ENCODE results near the gene CDC27. TPM values are rescaled to one million over a fixed set of nuclear protein-coding genes. Genes with fewer than 3 reads are reported as not detected.

The CDC27 gene
- total and polyA plus RNA-seq, 2 of the 4 experiments (the other 2 are of a cell fraction) = 47.7 to 190 TPM

DNA sequence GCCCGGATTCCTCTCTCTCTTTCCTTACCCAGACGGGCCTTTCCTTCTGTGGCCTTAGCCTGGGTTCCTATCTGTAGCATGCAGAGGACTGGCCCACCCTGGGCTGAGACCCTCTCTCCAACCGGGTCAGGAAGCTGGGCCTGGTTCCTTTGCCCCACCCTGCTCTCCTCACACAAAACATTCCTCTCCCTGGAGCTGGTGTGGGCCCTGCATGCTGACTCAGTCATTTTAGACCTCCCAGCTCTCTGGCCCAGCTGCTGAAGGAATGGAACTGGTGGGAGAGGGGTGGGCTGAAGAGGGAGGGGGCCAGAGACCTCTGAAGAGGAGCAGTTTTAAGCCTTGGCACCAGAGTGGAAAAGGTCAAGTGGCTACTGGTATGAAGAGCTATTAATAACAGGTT is 21.0 kb upstream of the CDC27 start:
- DNase-seq = no peak
- CTCF ChIA-PET = no interaction called here
- peaks cover 10% of the 10 kb centered on the region for H3K9me1 ChIP-seq (ENCODE audit: insufficient read depth, low read length)

More for the DNA sequence above, 21.0 kb upstream of the CDC27 start:
- intact Hi-C loops (cut with micrococcal nuclease) = no loop called here
- Histone ChIP-seq H3K36me3 (ENCODE audit: control insufficient read depth, insufficient read depth, low read length) (no peaks in the 10 kb centered on the region), H3K14ac (replicated peaks; ENCODE audit: low read depth, low read length) (no peak overlapping the region), H3K4ac (ENCODE audit: low read depth, low read length) (peak overlapping the region; percentile 29; the same call in 1 of the 2 replicates), H3K27ac (ENCODE audit: insufficient read depth, low read length) (no peak overlapping the region), H3K56ac (ENCODE audit: extremely low read depth, insufficient read depth, low read length) (no peak overlapping the region), H2AK5ac (ENCODE audit: low read depth, low read length) (peak overlapping the region; percentile 40; the same call in 1 of the 2 replicates), H2BK20ac (ENCODE audit: low read depth, low read length) (no peak overlapping the region), H2BK5ac (ENCODE audit: low read depth, low read length, poor library complexity, severe bottlenecking) (no peak overlapping the region), H3K18ac (ENCODE audit: low read depth, low read length) (no peak overlapping the region), H2AFZ (replicated peaks; ENCODE audit: low read length, poor library complexity) (peak overlapping the region; percentile 76), H4K20me1 (ENCODE audit: insufficient read depth, low read length) (no peaks in the 10 kb centered on the region), H2BK15ac (ENCODE audit: low read depth, low read length) (peak overlapping the region; percentile 27; the same call in 1 of the 3 replicates), H3K4me2 (ENCODE audit: low read depth, low read length) (no peak overlapping the region), H3K27me3 (ENCODE audit: control insufficient read depth, insufficient read depth, low read length) (peaks cover 8% of the 10 kb centered on the region), H2AK9ac (replicated peaks; ENCODE audit: low read depth, low read length, poor library complexity) (peak overlapping the region; percentile 58), H3K9ac (ENCODE audit: low read depth, low read length) (no peak overlapping the region), H3K9me3 (ENCODE audit: control insufficient read depth, insufficient read depth, low read length) (no peaks in the 10 kb centered on the region), H4K8ac (ENCODE audit: low read depth in 2 of 2, low read length in 2 of 2) (no peak overlapping the region), H3K4me3 (ENCODE audit: insufficient read depth, low read depth, low read length) (no peak overlapping the region), H4K91ac (ENCODE audit: insufficient read depth, low read depth, low read length) (no peak overlapping the region), H3K4me1 (ENCODE audit: control insufficient read depth, insufficient read depth, low read length) (peaks cover 16% of the 10 kb centered on the region), H3K79me1 (ENCODE audit: low read depth in 1 of 2, low read length in 2 of 2) (no peaks in the 10 kb centered on the region), H3K23ac (ENCODE audit: low read depth, low read length) (no peak overlapping the region), H4K5ac (ENCODE audit: low read depth, low read length) (peak overlapping the region; percentile 13; the same call in 1 of the 2 replicates), H2BK120ac (ENCODE audit: low read depth, low read length) (no peak overlapping the region; the same call in 1 of the 2 replicates)
- WGBS, 2 experiments (ENCODE audit: extremely low coverage in 2 of 2, insufficient read length in 1 of 2) = no CpG with 5 or more reads among the region's 3 CpGs
- POLR2A ChIA-PET (ENCODE audit: unreplicated experiment) = no interaction called here
- no TSS peak for BruUV-seq (replicated peaks)
- in situ Hi-C loops (cut with MboI; ENCODE audit: low sequenced_read_pairs) = no loop called here
- ATAC-seq (ENCODE audit: low read depth) = peak; percentile 60
- dilution Hi-C loops (cut with HindIII; ENCODE audit: low sequenced_read_pairs, unreplicated experiment) = no loop called here
- TF ChIP-seq MXI1 (IDR thresholded peaks at IDR 0.05; ENCODE audit: borderline replicate concordance, low read depth, low read length) (no peak), NFE2L2 (IDR thresholded peaks at IDR 0.05; ENCODE audit: low read depth, low read length) (no peak), SMC3 (IDR thresholded peaks at IDR 0.05; ENCODE audit: low read depth, low read length) (no peak), POLR2A (IDR thresholded peaks at IDR 0.05; ENCODE audit: low read depth, low read length) (no peak), MAFK (IDR thresholded peaks at IDR 0.05; ENCODE audit: low read depth, low read length) (peak; percentile 75), CHD1 (IDR thresholded peaks at IDR 0.05; ENCODE audit: low read depth, low read length) (no peak)
